ENCODE results near the gene CACNB4. TPM values are rescaled to one million over a fixed set of nuclear protein-coding genes. Genes with fewer than 3 reads are reported as not detected.
"Not testable (repeated sequence)": the region's sequence is repeated elsewhere in the genome, so short reads cannot be mapped to it uniquely, and the experiment has no call there.

Gene CACNB4
- total RNA-seq, 1 donor: 4.8 TPM

DNA sequence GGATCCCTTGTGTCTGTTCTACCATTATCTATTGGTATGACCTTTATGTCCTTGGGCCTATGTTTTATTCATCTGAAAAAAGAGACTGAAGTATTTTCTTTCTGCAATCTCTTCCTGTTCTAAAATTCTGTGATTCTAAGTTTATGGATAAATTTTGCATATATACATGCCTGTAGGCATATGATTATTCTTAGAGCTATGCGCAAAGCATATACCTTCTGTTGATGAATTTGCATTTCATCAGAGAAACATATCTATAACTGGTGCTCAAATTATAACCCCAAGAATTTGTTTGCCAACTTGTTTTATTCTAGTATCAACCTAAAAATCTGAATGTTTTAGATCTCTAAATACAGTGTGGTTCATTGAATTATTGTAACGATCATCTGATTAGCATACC lies 6.7 kb downstream of the CACNB4 start:
- no peak for DNase-seq (ENCODE audit: low read depth)
- no peak overlapping the region for H3K4me3 ChIP-seq (ENCODE audit: low read depth, low read length)
- TF ChIP-seq, protein P1, sequence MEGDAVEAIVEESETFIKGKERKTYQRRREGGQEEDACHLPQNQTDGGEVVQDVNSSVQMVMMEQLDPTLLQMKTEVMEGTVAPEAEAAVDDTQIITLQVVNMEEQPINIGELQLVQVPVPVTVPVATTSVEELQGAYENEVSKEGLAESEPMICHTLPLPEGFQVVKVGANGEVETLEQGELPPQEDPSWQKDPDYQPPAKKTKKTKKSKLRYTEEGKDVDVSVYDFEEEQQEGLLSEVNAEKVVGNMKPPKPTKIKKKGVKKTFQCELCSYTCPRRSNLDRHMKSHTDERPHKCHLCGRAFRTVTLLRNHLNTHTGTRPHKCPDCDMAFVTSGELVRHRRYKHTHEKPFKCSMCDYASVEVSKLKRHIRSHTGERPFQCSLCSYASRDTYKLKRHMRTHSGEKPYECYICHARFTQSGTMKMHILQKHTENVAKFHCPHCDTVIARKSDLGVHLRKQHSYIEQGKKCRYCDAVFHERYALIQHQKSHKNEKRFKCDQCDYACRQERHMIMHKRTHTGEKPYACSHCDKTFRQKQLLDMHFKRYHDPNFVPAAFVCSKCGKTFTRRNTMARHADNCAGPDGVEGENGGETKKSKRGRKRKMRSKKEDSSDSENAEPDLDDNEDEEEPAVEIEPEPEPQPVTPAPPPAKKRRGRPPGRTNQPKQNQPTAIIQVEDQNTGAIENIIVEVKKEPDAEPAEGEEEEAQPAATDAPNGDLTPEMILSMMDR (IDR thresholded peaks at IDR 0.05; ENCODE audit: insufficient read depth, low read length): no peak

DNA sequence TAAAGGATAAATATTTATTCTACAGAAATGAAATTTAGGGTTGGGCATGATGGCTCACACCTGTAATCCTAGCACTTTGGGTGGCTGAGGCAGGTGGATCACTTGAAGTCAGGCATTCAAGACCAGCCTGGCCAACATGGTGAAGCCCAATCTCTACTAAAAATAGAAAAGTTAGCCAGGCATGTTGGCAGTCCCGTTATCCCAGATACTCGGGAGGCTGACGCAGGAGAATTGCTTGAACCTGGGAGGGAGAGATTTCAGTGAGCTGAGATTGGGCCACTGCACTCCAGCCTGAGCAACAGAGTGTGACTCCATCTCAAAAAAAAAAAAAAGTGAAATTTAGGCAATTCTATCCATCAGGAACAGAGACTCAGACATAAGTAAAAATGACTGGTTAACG lies 8.1 kb downstream of the CACNB4 start:
- not testable (repeated sequence) for DNase-seq (ENCODE audit: low read depth)

DNA sequence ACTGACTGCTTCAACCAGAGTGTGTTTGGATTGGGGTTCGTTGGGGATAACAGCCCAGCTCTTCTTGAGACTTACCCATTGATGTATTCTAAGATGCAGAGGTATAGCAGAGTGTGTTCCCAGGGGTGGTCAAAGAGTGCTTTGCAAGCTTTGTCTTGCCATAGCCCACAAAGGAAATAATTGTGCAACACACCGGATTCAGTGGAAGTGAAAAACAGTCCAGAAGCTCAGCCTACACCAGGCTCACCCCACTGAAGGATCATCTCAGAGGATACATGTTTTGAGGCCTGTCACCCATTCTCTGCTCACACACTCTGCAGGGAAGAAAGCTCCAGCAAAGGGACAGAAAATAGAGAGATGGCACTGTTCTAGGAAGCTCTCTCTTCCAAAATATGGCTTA lies 9.6 kb downstream of the CACNB4 start:
- no peak for DNase-seq (ENCODE audit: low read depth)
- H3K4me3 ChIP-seq (ENCODE audit: low read depth, low read length): no peak overlapping the region
- TF ChIP-seq, protein P1 (IDR thresholded peaks at IDR 0.05; ENCODE audit: insufficient read depth, low read length): no peak

More for the DNA sequence above, 8.1 kb downstream of the CACNB4 start:
- H3K4me3 ChIP-seq (ENCODE audit: low read depth, low read length): not testable (repeated sequence)

DNA sequence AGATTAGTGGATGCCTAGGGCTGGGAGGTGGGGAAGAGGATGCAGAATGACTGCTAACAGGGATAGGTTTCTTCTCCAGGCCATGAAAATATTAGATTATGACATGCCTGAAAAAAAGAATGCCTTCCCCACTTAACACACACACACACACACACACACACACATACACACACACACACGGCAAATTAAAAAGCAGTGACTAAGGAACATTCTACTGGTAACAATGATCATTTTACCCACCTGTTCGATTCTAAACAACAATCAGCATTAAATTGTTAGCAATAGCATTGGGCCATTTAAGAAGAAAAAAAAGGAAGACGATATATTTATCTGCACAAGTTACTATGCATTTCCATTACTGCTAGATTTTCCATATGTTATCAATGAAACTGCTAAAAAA lies 10.8 kb downstream of the CACNB4 start:
- no peak overlapping the region for H3K4me3 ChIP-seq (ENCODE audit: low read depth, low read length)
- TF ChIP-seq, protein P1 (IDR thresholded peaks at IDR 0.05; ENCODE audit: insufficient read depth, low read length): no peak

DNA sequence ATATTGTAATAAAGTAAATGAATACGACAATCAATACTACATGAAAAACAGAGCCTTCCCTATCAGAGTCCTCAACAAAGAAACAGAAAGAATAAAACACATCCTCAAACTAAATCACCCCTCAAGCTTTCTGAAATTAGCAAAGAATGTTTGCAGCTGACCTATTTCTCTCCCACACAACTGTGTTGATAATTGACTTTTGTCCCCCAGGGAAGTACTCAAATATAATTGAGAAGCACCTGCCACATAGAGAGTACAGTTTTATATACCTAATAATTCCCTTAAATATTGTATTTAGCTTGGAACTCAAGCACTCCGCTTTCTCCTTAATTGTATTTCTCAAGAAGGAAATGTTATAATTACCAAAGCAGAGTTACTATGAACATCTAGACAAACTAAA lies 12.6 kb downstream of the CACNB4 start:
- TF ChIP-seq, protein P1 (IDR thresholded peaks at IDR 0.05; ENCODE audit: insufficient read depth, low read length): no peak
- no peak for DNase-seq (ENCODE audit: low read depth)
- no peak overlapping the region for H3K4me3 ChIP-seq (ENCODE audit: low read depth, low read length)

More for the DNA sequence above, 10.8 kb downstream of the CACNB4 start:
- DNase-seq (ENCODE audit: low read depth): no peak

DNA sequence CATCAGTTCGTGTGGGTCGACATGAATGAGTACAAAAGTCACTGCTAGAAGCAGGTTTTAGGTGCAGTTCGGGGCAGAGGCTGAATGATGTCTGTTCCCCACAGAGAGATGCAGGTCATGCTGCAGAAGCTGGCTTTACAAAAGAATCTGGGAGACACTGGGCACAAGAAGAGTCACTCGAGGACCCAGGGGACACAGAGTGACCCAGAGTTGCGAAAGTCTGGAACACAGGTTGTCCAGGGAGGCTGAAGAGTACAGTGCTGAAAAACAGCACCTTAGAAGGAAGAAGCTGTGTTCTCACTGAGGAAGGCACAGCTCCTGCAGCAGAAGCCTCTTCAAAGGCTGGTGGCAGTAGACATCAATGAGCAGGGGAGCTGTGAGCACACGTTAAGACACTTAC lies 14.8 kb downstream of the CACNB4 start:
- H3K4me3 ChIP-seq (ENCODE audit: low read depth, low read length): no peak overlapping the region
- DNase-seq (ENCODE audit: low read depth): no peak
- TF ChIP-seq, protein P1 (IDR thresholded peaks at IDR 0.05; ENCODE audit: insufficient read depth, low read length): no peak

DNA sequence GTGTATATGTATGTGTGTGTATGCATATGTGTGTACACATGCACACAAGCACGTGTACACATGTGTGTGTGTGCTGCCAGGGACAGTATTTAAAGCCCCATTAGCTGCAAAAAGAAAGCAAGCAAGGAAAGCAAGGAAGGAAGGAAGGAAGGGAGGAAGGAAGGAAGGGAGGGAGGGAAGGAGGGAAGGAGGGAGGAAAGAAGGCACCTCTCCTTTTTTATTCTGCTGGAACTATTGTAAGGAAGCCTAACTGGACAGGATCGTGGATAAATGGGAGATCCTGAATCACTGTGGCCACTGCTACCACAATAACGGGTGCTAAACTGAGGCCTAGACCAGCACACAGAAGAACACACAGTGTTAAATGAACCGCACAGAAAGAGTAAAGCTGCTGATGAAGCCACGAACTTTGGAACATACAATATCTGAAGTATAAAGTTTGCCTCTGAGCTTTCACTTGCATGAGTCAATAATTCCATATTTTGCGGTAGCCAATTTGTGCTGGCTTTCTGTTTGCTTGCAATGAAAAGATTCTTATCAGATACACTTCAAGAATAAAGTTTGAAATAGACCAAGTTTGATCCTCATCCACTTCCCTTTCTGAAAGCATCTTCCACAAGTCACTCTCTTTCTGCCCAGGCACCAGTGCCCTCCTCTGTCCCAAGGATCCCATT lies 15.5 kb downstream of the CACNB4 start:
- TF ChIP-seq, protein P1 (IDR thresholded peaks at IDR 0.05; ENCODE audit: insufficient read depth, low read length): no peak
- no peak for DNase-seq (ENCODE audit: low read depth)
- H3K4me3 ChIP-seq (ENCODE audit: low read depth, low read length): no peak overlapping the region

Measured in fibroblast of the aortic adventitia (primary cell).